GM18526 (cell line): Measurements from ENCODE around the gene PLIN4.

Source experiments
- POLR2A ChIP-seq: IDR thresholded peaks from 3 replicates; pipeline ENCODE4 v1.6.1; 2011; ENCODE audit not compliant: insufficient read length; ENCODE audit errors: extremely low read depth

PLIN4 gene

GRCh38 chr19:4517451-4518057, 732 bp downstream of the PLIN4 start:
- TF ChIP-seq POLR2A = no peak

- no peak for TF ChIP-seq POLR2A
Measured at GRCh38 chr19:4516939-4517300, 1.4 kb downstream of the PLIN4 start.

DNA sequence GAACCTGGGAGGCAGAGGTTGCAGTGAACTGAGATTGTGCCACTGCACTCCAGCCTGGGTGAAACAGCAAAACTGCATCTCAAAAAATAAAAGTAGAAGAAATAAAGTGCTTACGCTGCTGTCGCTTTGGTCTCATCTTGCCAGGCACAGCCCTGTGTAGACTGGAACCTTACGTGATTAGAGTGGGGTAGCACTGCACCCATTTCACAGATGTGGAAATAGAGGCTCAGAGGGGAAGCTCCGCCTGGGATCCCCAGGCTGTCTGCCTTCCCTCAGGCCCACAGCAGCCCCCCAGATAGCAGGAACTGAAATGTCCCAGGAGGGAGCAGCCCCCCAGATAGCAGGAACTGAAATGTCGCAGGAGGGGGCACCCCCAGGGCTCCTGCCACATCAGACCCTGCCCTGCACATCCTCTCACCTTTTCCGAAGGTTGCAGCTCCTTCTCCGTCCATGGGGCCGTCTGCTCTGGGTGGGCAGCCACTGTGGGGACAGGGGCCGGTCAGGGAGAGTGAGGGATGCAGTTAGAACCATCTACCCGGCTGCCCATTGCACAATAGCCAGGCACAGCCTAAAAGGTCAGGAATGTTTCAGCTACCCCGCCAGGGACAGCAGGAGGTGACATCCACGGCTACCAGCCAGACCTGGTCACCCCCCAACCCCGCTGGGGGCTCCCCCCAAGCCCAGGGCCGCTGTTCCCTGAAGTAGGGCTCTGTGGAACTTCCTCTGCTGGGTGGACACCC, 1.9 kb downstream of the PLIN4 start:
- TF ChIP-seq POLR2A = no peak

DNA sequence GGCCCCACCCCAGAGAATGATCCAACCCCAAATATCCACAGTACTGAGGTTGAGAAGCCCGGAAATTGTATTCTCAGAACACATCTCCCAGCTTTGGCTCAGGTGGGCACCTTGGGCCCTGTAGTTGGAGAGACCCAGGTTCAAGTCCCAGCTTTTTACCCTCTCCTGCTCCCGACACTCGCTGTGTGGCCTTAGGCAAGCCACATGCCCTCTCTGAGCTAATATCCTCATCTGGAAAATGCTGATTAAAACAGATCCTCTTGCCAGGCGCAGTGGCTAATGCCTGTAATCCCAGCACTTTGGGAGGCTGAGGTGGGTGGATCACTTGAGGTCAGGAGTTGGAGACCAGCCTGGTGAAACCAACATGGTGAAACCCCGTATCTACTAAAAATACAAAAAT, 2.6 kb downstream of the PLIN4 start:
- TF ChIP-seq POLR2A = no peak

GRCh38 chr19:4513248-4513647, 5.0 kb downstream of the PLIN4 start:
- no peak for TF ChIP-seq POLR2A

GRCh38 chr19:4512070-4512469, 6.2 kb downstream of the PLIN4 start:
- no peak for TF ChIP-seq POLR2A

DNA sequence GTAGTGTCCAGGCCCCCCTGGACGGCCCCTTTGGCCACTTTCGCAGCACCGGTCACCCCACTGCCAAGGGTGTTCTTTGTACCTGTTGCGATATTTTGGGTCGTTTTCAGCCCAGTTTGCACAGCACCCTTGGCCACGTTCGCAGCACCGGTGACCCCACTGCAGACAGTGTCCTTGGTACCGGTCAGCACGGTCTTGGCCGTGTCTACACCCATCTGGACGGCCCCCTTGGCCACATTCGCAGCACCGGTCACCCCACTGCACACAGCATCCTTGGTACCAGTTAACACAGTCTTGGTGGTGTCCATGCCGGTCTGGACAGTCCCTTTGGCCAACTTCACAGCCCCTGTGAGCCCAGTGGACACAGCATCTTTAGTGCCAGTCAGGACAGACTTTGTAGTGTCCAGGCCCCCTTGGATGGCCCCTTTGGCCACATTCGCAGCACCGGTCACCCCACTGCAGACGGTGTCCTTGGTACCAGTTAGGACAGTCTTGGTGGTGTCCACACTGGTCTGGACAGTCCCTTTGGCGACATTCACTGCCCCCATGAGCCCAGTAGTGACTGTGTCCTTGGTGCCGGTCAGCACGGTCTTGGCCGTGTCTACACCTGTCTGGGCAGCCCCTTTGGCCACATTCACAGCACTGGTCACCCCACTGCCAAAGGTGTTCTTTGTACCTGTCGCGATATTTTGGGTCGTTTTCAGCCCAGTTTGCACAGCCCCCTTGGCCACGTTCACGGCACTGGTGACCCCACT, 6.8 kb downstream of the PLIN4 start:
- no peak for TF ChIP-seq POLR2A

DNA sequence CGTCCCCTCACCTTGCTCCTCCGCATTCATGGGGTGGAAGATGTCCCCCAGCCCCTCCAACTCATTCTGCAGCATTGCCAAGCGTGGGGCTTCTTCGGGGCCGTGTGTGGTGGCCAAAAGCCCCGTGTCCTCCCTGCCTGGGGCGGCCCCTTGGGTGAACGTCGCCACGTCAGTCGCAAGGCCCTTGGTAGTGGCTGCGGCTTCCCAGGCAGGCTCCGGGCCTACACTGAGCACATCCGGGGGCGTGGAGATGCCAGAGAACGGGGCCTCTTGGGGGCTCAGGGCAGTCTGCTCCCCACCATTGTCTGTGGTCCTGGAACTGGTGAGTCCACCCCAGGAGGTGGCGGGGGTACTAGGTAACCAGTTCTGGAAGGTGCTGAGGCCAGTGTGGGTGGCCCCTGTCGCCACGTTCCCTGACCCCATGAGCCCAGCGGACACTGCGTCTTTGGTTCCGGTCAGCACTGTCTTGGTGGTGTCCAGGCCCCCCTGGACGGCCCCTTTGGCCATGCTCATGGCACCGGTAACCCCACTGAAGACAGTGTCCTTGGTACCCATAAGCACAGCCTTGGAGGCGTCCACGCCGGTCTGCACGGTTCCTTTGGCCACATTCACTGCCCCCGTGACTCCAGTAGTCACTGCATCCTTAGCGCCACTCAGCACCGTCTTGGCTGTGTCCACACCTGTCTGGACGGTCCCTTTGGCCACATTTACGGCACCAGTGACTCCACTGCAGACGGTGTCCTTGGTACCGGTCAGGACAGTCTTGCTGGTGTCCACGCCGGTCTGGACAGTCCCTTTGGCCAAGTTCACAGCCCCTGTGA, 7.6 kb downstream of the PLIN4 start:
- TF ChIP-seq POLR2A = no peak

DNA sequence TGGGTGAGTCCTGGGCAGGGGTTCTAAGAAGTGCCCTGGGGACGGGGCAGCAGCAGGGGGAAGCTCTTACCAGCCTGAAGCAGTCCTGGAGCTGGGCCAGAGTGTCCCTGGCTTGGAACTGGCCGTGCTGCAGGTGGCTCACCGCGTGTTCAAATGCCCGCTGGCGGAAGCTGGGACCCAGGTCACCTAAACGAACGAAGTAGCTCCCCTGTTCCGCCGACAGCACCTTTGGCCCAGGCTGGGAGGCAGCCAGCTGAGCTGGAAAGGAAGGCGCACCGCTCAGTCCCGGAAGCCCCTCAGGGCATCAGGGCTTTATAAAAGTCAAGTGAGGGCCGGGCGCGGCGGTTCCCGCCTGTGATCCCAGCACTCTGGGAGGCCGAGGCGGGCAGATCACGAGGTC, 9.6 kb downstream of the PLIN4 start:
- TF ChIP-seq POLR2A = no peak

GRCh38 chr19:4507804-4508203, 10.5 kb downstream of the PLIN4 start:
- no peak for TF ChIP-seq POLR2A

DNA sequence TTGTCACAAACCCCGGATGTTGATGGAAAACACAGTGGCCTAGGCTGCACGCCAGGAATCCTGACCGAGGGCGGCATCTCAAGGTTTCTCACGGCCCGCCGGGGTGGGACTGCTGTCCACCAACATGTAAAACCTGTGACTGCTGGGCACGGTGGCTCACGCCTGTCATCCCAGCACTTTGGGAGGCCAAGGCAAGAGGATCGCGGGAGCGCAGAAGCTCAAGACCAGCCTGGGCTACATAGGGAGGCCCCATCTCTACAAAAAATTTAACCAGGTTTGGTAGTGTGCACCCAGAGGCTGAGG, 11.2 kb downstream of the PLIN4 start:
- no peak for TF ChIP-seq POLR2A

DNA sequence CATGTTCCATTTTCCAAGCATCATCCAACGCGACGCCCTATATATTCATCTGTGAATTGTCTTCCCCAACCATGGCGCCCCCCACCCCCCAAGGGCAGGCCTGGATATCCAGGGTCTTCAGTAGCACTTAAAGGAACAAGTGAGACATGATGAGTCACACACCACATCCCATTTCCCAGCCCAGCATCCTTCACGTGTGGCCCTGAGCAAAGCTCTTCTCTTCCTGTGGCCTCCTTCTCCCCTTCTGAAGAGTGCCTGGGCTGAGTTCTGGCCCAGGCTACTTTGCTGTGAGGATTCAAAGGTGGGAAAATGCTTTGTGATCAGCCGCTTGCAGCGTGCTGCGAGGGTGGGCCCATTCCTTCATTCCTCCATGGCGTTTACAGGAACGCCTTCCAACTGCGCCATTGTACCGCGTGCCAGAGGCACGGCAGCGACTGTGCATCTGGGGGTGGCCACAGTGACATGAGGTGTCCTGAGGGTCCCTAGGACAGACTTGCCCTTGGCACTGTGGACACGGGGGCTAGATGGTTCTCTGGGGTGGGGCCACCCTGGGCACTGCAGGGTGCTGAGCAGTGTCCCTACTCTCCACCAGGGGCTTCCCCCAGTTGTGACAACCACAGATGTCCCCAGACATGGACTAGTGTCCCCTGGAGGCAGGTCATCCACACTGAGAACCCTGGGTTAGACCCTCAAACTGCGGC, 11.7 kb downstream of the PLIN4 start:
- TF ChIP-seq POLR2A = no peak

GRCh38 chr19:4505570-4506448, 12.5 kb downstream of the PLIN4 start:
- TF ChIP-seq POLR2A = no peak

- TF ChIP-seq POLR2A = no peak
Measured at GRCh38 chr19:4504891-4505569, 13.3 kb downstream of the PLIN4 start.

- no peak for TF ChIP-seq POLR2A
Measured at GRCh38 chr19:4504297-4504701, 14.0 kb downstream of the PLIN4 start.
